Mucosa of descending colon (tissue), 3 donors: Measurements from ENCODE around the gene GRIN3B. TPM values are rescaled to one million over a fixed set of nuclear protein-coding genes. Genes with fewer than 3 reads are reported as not detected.

Experiments
- ATAC-seq: fragments of 200-7000 bp; cut with Tn5 transposase; one replicate; pipeline ENCODE4 v1.9.1; 2020; ENCODE audit warnings: mild to moderate bottlenecking, moderate library complexity
- DNase-seq, 3 donors: peaks; one replicate each; pipeline ENCODE4 v3.0.0-alpha.2; 2020
- H3K36me3 ChIP-seq: fragments of 200-600 bp; one replicate; pipeline ENCODE4 v1.8.0; 2021; ENCODE audit warnings: low read depth, mild to moderate bottlenecking
- H3K4me1 ChIP-seq: fragments of 200-600 bp; one replicate; pipeline ENCODE4 v1.8.0; 2021; ENCODE audit warnings: low read depth, mild to moderate bottlenecking
- H3K4me3 ChIP-seq: fragments of 200-600 bp; one replicate; pipeline ENCODE4 v1.8.0; 2021; ENCODE audit warnings: mild to moderate bottlenecking
- H3K9me3 ChIP-seq: fragments of 200-600 bp; one replicate; pipeline ENCODE4 v1.8.0; 2021; ENCODE audit warnings: mild to moderate bottlenecking
- CTCF ChIP-seq: fragments of 200-600 bp; IDR thresholded peaks from one replicate; pipeline ENCODE4 v1.8.0; 2022; ENCODE audit warnings: antibody characterized with exemption, mild to moderate bottlenecking
- intact Hi-C, 2 donors: fragments of 100-400 bp; cut with DNase I in 1 of 2; cut with micrococcal nuclease in 1 of 2; formaldehyde crosslinking; loops; one replicate each; pipeline versions ENCODE4 v1.11.0 to v1.11.1; 2022; cut with DNase I, micrococcal nuclease
- total RNA-seq, 3 donors: library from RNA; stranded (reverse); fragmentation: NEBNext Ultra II Directional in 2 of 3; extraction: Animal tissue kit (Norgen Biotek cat#: 25700) in 2 of 3; gene quantifications; one replicate each; pipeline versions ENCODE4 v1.2.1 to v1.2.4, GENCODE V29; 2021 to 2023
- donor health status: DM: no; HTN: no; CAD: no; lungs with moderate emphysema.
- donor health status: DM: no; HTN: no; CAD: no.
- donor health status: DM: no; HTN: yes; CAD: no.

GRIN3B gene
- total RNA-seq, 3 donors from 2014 or later: not detected

- Histone ChIP-seq H3K4me3 (peak overlapping the region; percentile 81), H3K36me3 (no peaks in the 10 kb centered on the region), H3K9me3 (no peaks in the 10 kb centered on the region), H3K4me1 (peaks cover 23% of the 10 kb centered on the region)
- peak in 1 of 3 donors; percentile 64 for DNase-seq
- peak; percentile 38 for ATAC-seq
- intact Hi-C loops: no loop called here
- no peak for TF ChIP-seq CTCF
Measured at GRCh38 chr19:1027650-1028061, 27.4 kb downstream of the GRIN3B start.

GRCh38 chr19:1028062-1028926 lies 28.1 kb downstream of the GRIN3B start:
- peak; percentile 84 for ATAC-seq

GRCh38 chr19:1032264-1032867 lies 32.1 kb downstream of the GRIN3B start:
- Histone ChIP-seq H3K4me1 (peaks cover 20% of the 10 kb centered on the region), H3K9me3 (no peaks in the 10 kb centered on the region), H3K4me3 (no peak overlapping the region), H3K36me3 (no peaks in the 10 kb centered on the region)
- DNase-seq (peak in 1 of 3 donors; percentile 53), ATAC-seq (no peak)
- TF ChIP-seq CTCF: no peak
- intact Hi-C loops: no loop called here

More at GRCh38 chr19:1028062-1028926, 28.1 kb downstream of the GRIN3B start:
- Histone ChIP-seq H3K4me1 (peaks cover 23% of the 10 kb centered on the region), H3K36me3 (no peaks in the 10 kb centered on the region), H3K9me3 (no peaks in the 10 kb centered on the region), H3K4me3 (peak overlapping the region; percentile 81)
- intact Hi-C loops: no loop called here
- no peak for TF ChIP-seq CTCF
- DNase-seq: peak; percentile 79 to 92 (median 87)

- ATAC-seq: no peak
- Histone ChIP-seq H3K9me3 (no peaks in the 10 kb centered on the region), H3K4me3 (no peak overlapping the region), H3K4me1 (peaks cover 21% of the 10 kb centered on the region), H3K36me3 (no peaks in the 10 kb centered on the region)
- peak in 1 of 3 donors; percentile 53 for DNase-seq
- no peak for TF ChIP-seq CTCF
- intact Hi-C loops: no loop called here
Measured at GRCh38 chr19:1035998-1036621, 35.9 kb downstream of the GRIN3B start.

- no peak for ATAC-seq
- Histone ChIP-seq H3K9me3 (no peaks in the 10 kb centered on the region), H3K4me1 (peaks cover 34% of the 10 kb centered on the region), H3K4me3 (no peak overlapping the region), H3K36me3 (no peaks in the 10 kb centered on the region)
- peak in 2 of 3 donors; percentile 46 to 67 for DNase-seq
- TF ChIP-seq CTCF: no peak
- intact Hi-C loops: no loop called here
Measured at GRCh38 chr19:1037621-1038064, 37.4 kb downstream of the GRIN3B start.
